AG10803 (cell line): ENCODE data around the gene MAP4K4.
"Not testable (repeated sequence)": the region's sequence is repeated elsewhere in the genome, so short reads cannot be mapped to it uniquely, and the experiment has no call there.

Experiments
- DNase-seq: peaks from one replicate; pipeline ENCODE4 v3.0.0; 2010; ENCODE audit warnings: low read depth
- H3K4me3 ChIP-seq: 2 replicates; pipeline ENCODE4 v1.5.1; 2011; ENCODE audit warnings: mild to moderate bottlenecking, low read length, control low read depth
- TF ChIP-seq, protein P1 (sequence below): conservative IDR thresholded peaks from 2 replicates; pipeline ENCODE4 v1.5.1; 2011; ENCODE audit warnings: mild to moderate bottlenecking, low read length, control low read depth, inconsistent platforms

The MAP4K4 gene

DNA sequence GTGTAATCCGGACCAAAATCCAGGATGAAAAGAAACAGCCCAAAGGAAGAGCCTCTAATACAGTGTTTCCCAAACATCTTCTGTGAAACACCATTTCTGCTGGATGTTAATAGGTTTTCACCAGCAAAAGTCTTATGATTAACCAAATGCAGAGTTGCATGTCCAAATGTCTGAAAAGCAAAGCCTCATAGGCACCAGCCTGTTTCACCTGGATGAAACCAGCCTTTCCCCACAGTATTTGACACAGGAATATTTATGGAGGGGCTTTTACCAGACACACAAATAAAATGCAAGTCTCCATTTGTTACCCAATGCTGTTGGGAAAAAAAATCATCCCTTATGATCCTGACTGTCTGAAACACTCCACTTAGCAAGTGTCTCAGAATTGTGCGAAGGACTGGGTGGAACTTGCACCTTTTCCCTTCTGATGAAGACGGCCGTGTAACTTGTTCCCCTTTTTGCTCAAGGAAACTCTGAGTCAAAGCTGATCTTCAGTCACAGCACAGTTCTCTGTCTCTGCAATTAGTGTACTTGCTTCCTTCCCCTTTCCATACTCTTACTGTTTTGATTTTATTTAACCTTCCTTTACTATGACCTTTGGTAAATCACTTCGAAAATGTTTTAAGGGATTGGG, 223.9 kb downstream of the MAP4K4 start:
- TF ChIP-seq, protein P1, sequence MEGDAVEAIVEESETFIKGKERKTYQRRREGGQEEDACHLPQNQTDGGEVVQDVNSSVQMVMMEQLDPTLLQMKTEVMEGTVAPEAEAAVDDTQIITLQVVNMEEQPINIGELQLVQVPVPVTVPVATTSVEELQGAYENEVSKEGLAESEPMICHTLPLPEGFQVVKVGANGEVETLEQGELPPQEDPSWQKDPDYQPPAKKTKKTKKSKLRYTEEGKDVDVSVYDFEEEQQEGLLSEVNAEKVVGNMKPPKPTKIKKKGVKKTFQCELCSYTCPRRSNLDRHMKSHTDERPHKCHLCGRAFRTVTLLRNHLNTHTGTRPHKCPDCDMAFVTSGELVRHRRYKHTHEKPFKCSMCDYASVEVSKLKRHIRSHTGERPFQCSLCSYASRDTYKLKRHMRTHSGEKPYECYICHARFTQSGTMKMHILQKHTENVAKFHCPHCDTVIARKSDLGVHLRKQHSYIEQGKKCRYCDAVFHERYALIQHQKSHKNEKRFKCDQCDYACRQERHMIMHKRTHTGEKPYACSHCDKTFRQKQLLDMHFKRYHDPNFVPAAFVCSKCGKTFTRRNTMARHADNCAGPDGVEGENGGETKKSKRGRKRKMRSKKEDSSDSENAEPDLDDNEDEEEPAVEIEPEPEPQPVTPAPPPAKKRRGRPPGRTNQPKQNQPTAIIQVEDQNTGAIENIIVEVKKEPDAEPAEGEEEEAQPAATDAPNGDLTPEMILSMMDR = no peak
- no peak overlapping the region for H3K4me3 ChIP-seq
- no peak for DNase-seq

DNA sequence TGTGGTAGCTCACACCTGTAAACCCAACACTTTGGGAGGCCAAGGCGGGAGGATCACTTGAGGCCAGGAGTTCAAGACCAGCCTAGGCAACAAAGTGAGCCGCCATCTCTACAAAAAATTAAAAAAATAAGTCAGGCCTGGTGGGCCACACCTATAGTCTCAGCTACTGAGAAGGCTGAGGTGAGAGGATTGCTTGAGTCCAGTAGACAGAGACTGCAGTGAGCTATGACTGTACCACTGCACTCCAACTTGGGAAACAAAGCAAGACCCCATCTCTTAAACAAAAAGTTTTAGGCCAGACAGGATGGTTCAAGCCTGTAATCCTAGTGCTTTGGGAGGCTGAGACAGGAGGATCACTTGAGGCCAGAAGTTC, 224.4 kb downstream of the MAP4K4 start:
- no peak for DNase-seq
- TF ChIP-seq, protein P1 = no peak
- H3K4me3 ChIP-seq = no peak overlapping the region

DNA sequence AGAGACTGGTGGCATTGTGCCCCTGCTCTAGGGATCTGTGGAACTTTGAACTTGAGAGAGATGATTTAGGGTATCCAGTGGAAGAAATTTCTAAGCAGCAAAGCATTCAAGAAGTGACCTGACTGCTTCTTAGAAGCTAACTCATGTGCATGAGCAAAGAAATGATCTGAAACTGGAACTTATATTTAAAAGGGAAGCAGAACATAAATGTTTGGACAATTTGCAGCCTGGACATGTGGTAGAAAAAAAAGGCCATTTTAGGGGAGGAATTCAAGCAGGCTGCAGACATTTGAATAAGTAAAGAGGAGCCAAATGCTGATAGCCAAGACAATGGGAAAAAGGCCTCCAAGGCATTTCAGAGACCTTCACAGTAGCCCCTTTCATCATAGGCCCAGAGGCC, 226.8 kb downstream of the MAP4K4 start:
- H3K4me3 ChIP-seq, DNase-seq: not testable (repeated sequence)

DNA sequence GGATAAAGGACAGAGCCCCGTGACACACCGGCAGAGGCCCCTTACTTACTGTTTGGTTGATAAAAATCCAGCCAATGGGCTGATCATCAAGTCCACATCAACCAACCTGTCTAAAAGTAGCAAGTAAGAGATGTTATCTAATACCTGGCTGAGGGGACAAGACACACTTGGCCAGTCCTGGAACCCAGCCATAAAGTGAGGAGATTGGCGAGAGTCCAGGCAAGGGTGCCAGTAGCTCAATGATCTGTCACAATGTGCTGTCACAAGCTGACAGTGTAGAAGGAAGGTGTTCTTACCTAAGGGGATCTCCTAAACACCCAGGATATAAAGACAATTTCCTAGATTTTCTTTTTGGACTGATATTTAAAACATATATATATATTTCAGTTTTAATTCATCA, 232.5 kb downstream of the MAP4K4 start:
- TF ChIP-seq, protein P1 = no peak
- H3K4me3 ChIP-seq = no peak overlapping the region
- no peak for DNase-seq

DNA sequence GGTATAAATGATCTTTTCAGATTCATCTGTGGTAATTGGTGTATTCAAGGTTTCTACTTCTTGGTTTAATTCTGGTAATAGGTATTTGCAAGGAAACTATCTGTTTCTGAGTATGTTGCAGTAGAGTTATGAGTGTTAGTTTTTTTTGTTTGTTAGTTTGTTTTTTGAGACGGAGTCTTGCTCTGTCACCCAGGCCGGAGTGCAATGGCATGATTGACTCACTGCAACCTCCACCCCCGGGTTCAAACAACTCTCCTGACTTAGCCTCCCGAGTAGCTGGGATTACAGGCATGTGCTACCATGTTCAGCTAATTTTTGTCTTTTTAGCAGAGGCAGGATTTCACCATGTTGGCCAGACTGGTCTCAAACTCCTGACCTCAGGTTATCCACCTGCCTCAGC, 233.3 kb downstream of the MAP4K4 start:
- H3K4me3 ChIP-seq = no peak overlapping the region
- TF ChIP-seq, protein P1 = no peak
- no peak for DNase-seq

DNA sequence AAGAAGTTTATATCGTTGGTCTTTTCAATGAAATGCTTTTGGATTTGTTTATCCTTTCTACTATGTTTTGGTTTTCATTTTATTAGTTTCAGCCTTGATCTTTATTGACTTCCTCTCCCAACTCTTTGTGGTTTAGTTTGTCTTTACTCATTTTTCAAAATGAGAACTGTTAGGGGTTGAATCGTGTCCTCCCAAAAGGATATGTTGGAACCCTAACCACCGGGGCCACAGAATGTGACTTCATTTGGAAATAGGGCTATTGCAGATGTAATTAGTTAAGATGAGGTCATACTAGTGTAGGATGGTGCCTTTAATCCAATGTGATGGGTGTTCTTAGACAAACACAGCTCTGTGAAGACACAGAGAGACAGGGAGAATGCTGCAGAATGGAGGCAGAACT, 233.9 kb downstream of the MAP4K4 start:
- TF ChIP-seq, protein P1 = no peak
- no peak overlapping the region for H3K4me3 ChIP-seq
- DNase-seq = no peak

DNA sequence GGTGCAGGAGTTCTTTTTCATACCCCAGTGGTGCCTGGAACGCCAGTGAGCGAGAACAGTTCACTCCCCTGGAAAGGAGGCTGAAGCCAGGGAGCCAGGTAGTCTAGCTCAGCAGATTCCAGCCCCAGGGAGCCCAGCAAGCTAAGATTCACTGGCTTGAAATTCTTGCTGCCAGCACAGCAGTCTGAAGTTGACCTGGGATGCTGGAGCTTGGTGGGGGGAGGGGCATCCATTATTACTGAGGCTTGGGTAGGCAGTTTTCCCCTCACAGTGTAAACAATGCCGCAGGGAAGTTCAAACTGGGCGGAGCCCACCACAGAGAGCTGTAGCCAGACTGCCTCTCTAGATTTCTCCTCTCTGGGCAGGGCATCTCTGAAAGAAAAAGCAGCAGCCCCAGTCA, 238.3 kb downstream of the MAP4K4 start:
- DNase-seq, H3K4me3 ChIP-seq: not testable (repeated sequence)

DNA sequence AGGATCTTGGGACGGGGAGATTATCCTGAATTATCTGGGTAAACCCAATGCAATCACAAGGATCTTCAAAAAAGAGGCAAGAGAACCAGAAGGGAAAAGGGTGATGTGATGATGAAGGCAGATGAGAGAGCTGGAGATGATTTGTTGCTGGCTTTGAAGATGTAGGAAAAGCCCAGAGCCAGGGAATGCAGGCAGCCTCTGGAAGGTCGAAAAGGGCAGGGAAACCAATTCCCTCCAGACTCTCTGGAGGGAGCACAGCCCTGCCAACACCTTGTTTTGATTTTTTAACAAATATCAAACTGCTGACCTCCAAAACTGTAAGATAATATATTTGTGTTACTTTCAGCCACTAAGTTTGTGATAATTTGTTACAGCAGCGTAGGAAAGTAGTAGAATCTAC, 245.3 kb downstream of the MAP4K4 start:
- DNase-seq = no peak
- TF ChIP-seq, protein P1 = no peak
- H3K4me3 ChIP-seq = no peak overlapping the region
